SK-N-SH (cell line): ENCODE measurements around the gene POLD4. TPM values are rescaled to one million over a fixed set of nuclear protein-coding genes. Genes with fewer than 3 reads are reported as not detected.

Source experiments
- CTCF ChIA-PET: fragments of 300-600, 350-600 bp; formaldehyde crosslinking; extraction: SDS; loops from one replicate; lab custom pipeline; 2021; lab: Yijun Ruan, JAX
- POLR2A ChIA-PET: fragments of 350-600 bp; sonication (Branson Sonifier 250); formaldehyde crosslinking; extraction: SDS; loops from one replicate; lab custom pipeline; 2020; ENCODE audit warnings: antibody characterized with exemption, inconsistent platforms; lab: Yijun Ruan, JAX
- DNase-seq: peaks from one replicate; pipeline ENCODE4 v3.0.0; 2012
- H2AFZ ChIP-seq: fragments of 200-600 bp; sonication (generic); 2 replicates; pipeline ENCODE4 v1.8.1; 2016; ENCODE audit warnings: antibody characterized with exemption, mild to moderate bottlenecking, low read depth
- H3F3A ChIP-seq: fragments of 200-600 bp; sonication (generic); replicated peaks from 2 replicates; pipeline ENCODE3; 2016; ENCODE audit warnings: antibody characterized with exemption, mild to moderate bottlenecking; ENCODE audit not compliant: insufficient read depth
- H3K27ac ChIP-seq, 2 experiments: fragments of 200-500 bp in 1 of 2; fragments of 200-600 bp in 1 of 2; sonication (Bioruptor generic) in 1 of 2; sonication (generic), shearing (Covaris generic) in 1 of 2; 2 replicates each; pipeline versions ENCODE4 v1.5.1 to v1.6.1; 2014 to 2016; ENCODE audit warnings: low read depth in 2 of 2, inconsistent platforms in 1 of 2, low read length in 1 of 2, mild to moderate bottlenecking in 1 of 2, mixed read lengths in 1 of 2
- H3K27me3 ChIP-seq: fragments of 200-600 bp; sonication (generic), shearing (Covaris generic); 2 replicates; pipeline ENCODE4 v1.6.1; 2016; ENCODE audit warnings: mixed run types; ENCODE audit not compliant: insufficient read depth
- H3K36me3 ChIP-seq, 2 experiments: fragments of 200-500 bp in 1 of 2; fragments of 200-600 bp in 1 of 2; sonication (Bioruptor generic) in 1 of 2; sonication (generic) in 1 of 2; replicated peaks in 1 of 2; 2 replicates each; pipeline versions ENCODE3 to v1.5.1; 2014 to 2016; ENCODE audit warnings: low read length in 1 of 2, mild to moderate bottlenecking in 1 of 2; ENCODE audit not compliant: insufficient read depth in 2 of 2, control insufficient read depth in 1 of 2
- H3K4me1 ChIP-seq, 2 experiments: fragments of 200-500 bp in 1 of 2; fragments of 200-600 bp in 1 of 2; sonication (Bioruptor generic) in 1 of 2; sonication (generic), shearing (Covaris generic) in 1 of 2; 2 replicates each; pipeline versions ENCODE4 v1.5.1 to v1.6.1; 2014 to 2016; ENCODE audit warnings: low read depth in 1 of 2, low read length in 1 of 2, mixed run types in 1 of 2; ENCODE audit not compliant: insufficient read depth in 2 of 2, control insufficient read depth in 1 of 2
- H3K4me2 ChIP-seq: fragments of 200-600 bp; sonication (generic), shearing (Covaris generic); 2 replicates; pipeline ENCODE4 v1.6.1; 2017; ENCODE audit warnings: mixed run types
- H3K4me3 ChIP-seq, 2 experiments: fragments of 200-500 bp in 1 of 2; fragments of 200-600 bp in 1 of 2; sonication (Bioruptor generic) in 1 of 2; sonication (generic), shearing (Covaris generic) in 1 of 2; 2 replicates each; pipeline versions ENCODE4 v1.5.1 to v1.8.1; 2014 to 2016; ENCODE audit warnings: low read depth in 2 of 2, inconsistent platforms in 1 of 2, low read length in 1 of 2, mild to moderate bottlenecking in 1 of 2, mixed read lengths in 1 of 2, moderate library complexity in 1 of 2
- H3K79me2 ChIP-seq: fragments of 200-600 bp; sonication (generic); 2 replicates; pipeline ENCODE4 v1.8.1; 2017; ENCODE audit warnings: mild to moderate bottlenecking; ENCODE audit not compliant: insufficient read depth
- H3K9ac ChIP-seq: fragments of 200-600 bp; sonication (generic); 2 replicates; pipeline ENCODE4 v1.6.1; 2017; ENCODE audit warnings: mixed run types
- H3K9me2 ChIP-seq: fragments of 200-600 bp; sonication (generic); 2 replicates; pipeline ENCODE4 v1.6.1; 2017; ENCODE audit warnings: mixed run types
- H3K9me3 ChIP-seq: fragments of 200-600 bp; sonication (generic); 2 replicates; pipeline ENCODE4 v1.6.1; 2017; ENCODE audit warnings: mixed run types, mild to moderate bottlenecking, moderate library complexity
- H4K20me1 ChIP-seq: fragments of 200-600 bp; sonication (generic); 2 replicates; pipeline ENCODE4 v1.6.1; 2017; ENCODE audit warnings: mild to moderate bottlenecking, mixed run types; ENCODE audit not compliant: insufficient read depth
- CTCF ChIP-seq: fragments of 200-600 bp; sonication (generic); IDR thresholded peaks from 2 replicates; pipeline ENCODE4 v1.6.1; 2017; ENCODE audit warnings: antibody characterized with exemption, mild to moderate bottlenecking, moderate library complexity
- EP300 ChIP-seq, 2 experiments: IDR thresholded peaks; 2 replicates each; pipeline versions ENCODE4 v1.4.0 to v1.6.1; 2012; ENCODE audit warnings: borderline replicate concordance in 1 of 2, low read depth in 1 of 2, low read length in 1 of 2
- GABPA ChIP-seq: IDR thresholded peaks from 2 replicates; pipeline ENCODE4 v1.4.0; 2012; ENCODE audit warnings: low read depth, mild to moderate bottlenecking
- GATA2 ChIP-seq: sonication (generic); formaldehyde crosslinking; IDR thresholded peaks from 2 replicates; pipeline ENCODE4 v1.5.0; 2020; ENCODE audit warnings: mild to moderate bottlenecking, missing genetic modification reagents
- IRF3 ChIP-seq: fragments of 150-350 bp; IDR thresholded peaks from 2 replicates; pipeline ENCODE4 v1.6.1; 2016; ENCODE audit warnings: mild to moderate bottlenecking, low read depth, low read length
- MEF2A ChIP-seq: IDR thresholded peaks from 2 replicates; pipeline ENCODE4 v1.4.0; 2012; ENCODE audit warnings: low read depth, borderline replicate concordance
- NRF1 ChIP-seq: IDR thresholded peaks from 2 replicates; pipeline ENCODE4 v1.6.1; 2012; ENCODE audit warnings: low read depth, mild to moderate bottlenecking, low read length
- PBX3 ChIP-seq: IDR thresholded peaks from 2 replicates; pipeline ENCODE4; 2012
- POLR2AphosphoS5 ChIP-seq: IDR thresholded peaks from 2 replicates; pipeline ENCODE4 v1.6.1; 2012; ENCODE audit warnings: low read depth, low read length
- RAD21 ChIP-seq: IDR thresholded peaks from 2 replicates; pipeline ENCODE4 v1.6.1; 2012; ENCODE audit warnings: mild to moderate bottlenecking, low read length
- REST ChIP-seq: IDR thresholded peaks from 2 replicates; pipeline ENCODE4 v1.6.1; 2012; ENCODE audit warnings: mild to moderate bottlenecking, low read depth, low read length, moderate library complexity
- SMC3 ChIP-seq: IDR thresholded peaks from 2 replicates; pipeline ENCODE4 v1.6.1; 2012; ENCODE audit warnings: low read depth, low read length, improper control_type of control experiment
- TCF12 ChIP-seq: IDR thresholded peaks from 2 replicates; pipeline ENCODE4 v1.4.0; 2012
- TEAD4 ChIP-seq: IDR thresholded peaks from 2 replicates; pipeline ENCODE4 v1.4.0; 2012; ENCODE audit warnings: mild to moderate bottlenecking, borderline replicate concordance; ENCODE audit not compliant: insufficient read depth
- USF1 ChIP-seq: IDR thresholded peaks from 2 replicates; pipeline ENCODE4 v1.4.0; 2012; ENCODE audit warnings: low read depth, borderline replicate concordance
- ZBTB33 ChIP-seq: IDR thresholded peaks from 2 replicates; pipeline ENCODE4 v1.4.0; 2012; ENCODE audit warnings: low read depth, borderline replicate concordance
- WGBS: methylation state at CpG from one replicate; pipeline ENCODE4 v1.1.6; 2017; ENCODE audit warnings: low lambda C conversion rate; 5-methylcytosine and 5-hydroxymethylcytosine counted together
- polyA plus RNA-seq, 3 experiments: library from polyadenylated mRNA; depleted of rRNA; stranded (reverse); fragments of >200 nt; gene quantifications; 2 replicates each; pipeline ENCODE4 v1.2.3, GENCODE V29; 2012

Gene POLD4
- polyA plus RNA-seq, 1 of the 3 experiments (the other 2 are of a cell fraction), result 80.4 TPM

- no peak overlapping the region for H3K9ac ChIP-seq
- POLR2A ChIA-PET, result interaction anchor here (1.3 kb wide), 1 partner anchor 137 kb away, joined by 3 read pairs; the partner anchor contains the start of gene PITPNM1
- peaks cover 8 to 13% of the 10 kb centered on the region in 2 experiments for H3K36me3 ChIP-seq
- no peak overlapping the region for H3K27ac ChIP-seq
- TF ChIP-seq RAD21, result no peak
- no peak for TF ChIP-seq REST
- TF ChIP-seq PBX3, result no peak
- TF ChIP-seq MEF2A, result no peak
- TF ChIP-seq TEAD4, result no peak
- no peak for TF ChIP-seq ZBTB33
- no peak for TF ChIP-seq POLR2AphosphoS5
- no peak for TF ChIP-seq GATA2
- TF ChIP-seq IRF3, result no peak
- TF ChIP-seq NRF1, result no peak
- no peak for TF ChIP-seq USF1
- no peak for TF ChIP-seq SMC3
- no peak for TF ChIP-seq EP300 (IDR thresholded peaks at IDR 0.05; ENCODE audit: borderline replicate concordance in 1 of 2, low read depth in 1 of 2, low read length in 1 of 2)
- no peak for TF ChIP-seq CTCF
- TF ChIP-seq GABPA, result no peak
- no peak for TF ChIP-seq TCF12
- H3K4me1 ChIP-seq, result peaks cover 17 to 28% of the 10 kb centered on the region in 2 experiments; a peak in 3 of 4 replicates
- H3K4me3 ChIP-seq, result no peak overlapping the region
- H4K20me1 ChIP-seq, result peaks cover 74% of the 10 kb centered on the region
- no peak overlapping the region for H3K4me2 ChIP-seq
- H2AFZ ChIP-seq, result no peak overlapping the region
- H3K9me3 ChIP-seq, result no peaks in the 10 kb centered on the region
- DNase-seq, result no peak
- H3K27me3 ChIP-seq, result no peaks in the 10 kb centered on the region
- CTCF ChIA-PET, result interaction anchor here (3.2 to 20.0 kb wide), 3 partner anchors 11 to 15 kb away, joined by 15 to 955 read pairs (median 78); partner anchors contain the start of genes CLCF1 and POLD4
- 91% methylated on average over 6 of the region's 7 CpGs for WGBS
- peaks cover 79% of the 10 kb centered on the region for H3K79me2 ChIP-seq
- H3K9me2 ChIP-seq, result no peaks in the 10 kb centered on the region
- peaks cover 3% of the 10 kb centered on the region for H3F3A ChIP-seq
These were observed 14.4 kb upstream of the POLD4 start for GRCh38 chr11:67367761-67368227.
